ENCODE measurements around the gene CCM2L. TPM values are rescaled to one million over a fixed set of nuclear protein-coding genes. Genes with fewer than 3 reads are reported as not detected.
A peak's percentile ranks its signal among the peaks of the same experiment; 100 is the strongest.

CCM2L gene
- total RNA-seq, 1 donor from 2014 or later = not detected

DNA sequence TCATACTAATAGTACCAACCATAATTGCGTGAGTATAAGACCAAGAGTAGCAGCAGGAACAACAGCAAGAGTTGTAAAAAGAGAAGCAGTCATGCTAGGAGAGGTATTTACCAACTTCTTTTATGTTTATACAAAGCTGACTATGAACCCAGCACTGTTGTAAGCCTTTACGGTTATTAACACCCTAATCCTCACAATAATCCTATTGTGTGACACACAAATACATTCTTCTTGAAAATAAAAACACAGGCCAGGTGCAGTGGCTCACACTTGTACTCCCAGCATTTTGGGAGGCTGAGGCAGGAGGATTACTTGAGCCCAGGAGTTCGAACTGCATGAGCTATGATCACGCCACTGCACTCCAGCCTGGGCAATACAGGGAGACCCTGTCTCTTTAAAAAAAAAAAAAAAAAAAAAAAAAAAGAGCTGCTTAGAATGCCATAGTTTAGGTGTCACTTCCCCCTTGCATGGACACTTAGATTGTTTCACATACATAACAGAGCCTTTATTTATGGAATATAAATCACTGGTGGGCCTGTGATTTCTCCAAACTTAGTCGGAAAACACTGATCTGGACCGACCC lies 62.0 kb downstream of the CCM2L start:
- peaks cover 17% of the 10 kb centered on the region for H3K27me3 Mint-ChIP-seq (ENCODE audit: low read depth)
- no peak overlapping the region for H3K4me3 Mint-ChIP-seq (ENCODE audit: unreplicated experiment)
- H3K27ac Mint-ChIP-seq (ENCODE audit: unreplicated experiment) = peak overlapping the region; percentile 61
- TF ChIP-seq, protein P1, sequence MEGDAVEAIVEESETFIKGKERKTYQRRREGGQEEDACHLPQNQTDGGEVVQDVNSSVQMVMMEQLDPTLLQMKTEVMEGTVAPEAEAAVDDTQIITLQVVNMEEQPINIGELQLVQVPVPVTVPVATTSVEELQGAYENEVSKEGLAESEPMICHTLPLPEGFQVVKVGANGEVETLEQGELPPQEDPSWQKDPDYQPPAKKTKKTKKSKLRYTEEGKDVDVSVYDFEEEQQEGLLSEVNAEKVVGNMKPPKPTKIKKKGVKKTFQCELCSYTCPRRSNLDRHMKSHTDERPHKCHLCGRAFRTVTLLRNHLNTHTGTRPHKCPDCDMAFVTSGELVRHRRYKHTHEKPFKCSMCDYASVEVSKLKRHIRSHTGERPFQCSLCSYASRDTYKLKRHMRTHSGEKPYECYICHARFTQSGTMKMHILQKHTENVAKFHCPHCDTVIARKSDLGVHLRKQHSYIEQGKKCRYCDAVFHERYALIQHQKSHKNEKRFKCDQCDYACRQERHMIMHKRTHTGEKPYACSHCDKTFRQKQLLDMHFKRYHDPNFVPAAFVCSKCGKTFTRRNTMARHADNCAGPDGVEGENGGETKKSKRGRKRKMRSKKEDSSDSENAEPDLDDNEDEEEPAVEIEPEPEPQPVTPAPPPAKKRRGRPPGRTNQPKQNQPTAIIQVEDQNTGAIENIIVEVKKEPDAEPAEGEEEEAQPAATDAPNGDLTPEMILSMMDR (IDR thresholded peaks at IDR 0.05) = no peak
- H3K4me1 Mint-ChIP-seq (ENCODE audit: low read depth) = peaks cover 12% of the 10 kb centered on the region
- H3K9me3 Mint-ChIP-seq (ENCODE audit: low read depth) = no peaks in the 10 kb centered on the region
- H3K36me3 Mint-ChIP-seq (ENCODE audit: low read depth) = peaks cover 1% of the 10 kb centered on the region
- no peak for DNase-seq (ENCODE audit: low spot score)

DNA sequence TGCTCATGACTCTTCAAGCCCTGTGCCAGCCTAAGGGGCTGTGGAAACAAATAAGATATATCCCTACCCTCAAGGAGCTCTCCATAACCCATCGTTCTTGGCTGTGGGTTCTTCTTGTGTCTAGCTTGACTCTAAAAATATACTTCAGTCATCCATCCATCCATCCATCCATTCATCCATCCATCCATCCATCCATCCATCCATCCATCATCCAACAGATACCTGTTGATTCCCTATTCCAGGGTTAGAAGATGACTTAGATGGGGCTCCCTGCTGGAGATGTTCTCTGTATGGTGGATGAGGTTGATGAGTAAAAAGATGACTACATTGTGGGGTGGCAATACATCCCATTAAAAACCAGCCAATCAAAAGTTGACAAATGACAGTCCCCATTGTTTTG lies 65.3 kb downstream of the CCM2L start:
- Mint-ChIP-seq H3K27ac (ENCODE audit: unreplicated experiment) (no peak overlapping the region), H3K9me3 (ENCODE audit: low read depth) (no peaks in the 10 kb centered on the region), H3K27me3 (ENCODE audit: low read depth) (peaks cover 25% of the 10 kb centered on the region), H3K4me1 (ENCODE audit: low read depth) (peaks cover 3% of the 10 kb centered on the region), H3K4me3 (ENCODE audit: unreplicated experiment) (no peak overlapping the region), H3K36me3 (ENCODE audit: low read depth) (peaks cover 1% of the 10 kb centered on the region)
- no peak for DNase-seq (ENCODE audit: low spot score)
- TF ChIP-seq, protein P1 (IDR thresholded peaks at IDR 0.05) = no peak

DNA sequence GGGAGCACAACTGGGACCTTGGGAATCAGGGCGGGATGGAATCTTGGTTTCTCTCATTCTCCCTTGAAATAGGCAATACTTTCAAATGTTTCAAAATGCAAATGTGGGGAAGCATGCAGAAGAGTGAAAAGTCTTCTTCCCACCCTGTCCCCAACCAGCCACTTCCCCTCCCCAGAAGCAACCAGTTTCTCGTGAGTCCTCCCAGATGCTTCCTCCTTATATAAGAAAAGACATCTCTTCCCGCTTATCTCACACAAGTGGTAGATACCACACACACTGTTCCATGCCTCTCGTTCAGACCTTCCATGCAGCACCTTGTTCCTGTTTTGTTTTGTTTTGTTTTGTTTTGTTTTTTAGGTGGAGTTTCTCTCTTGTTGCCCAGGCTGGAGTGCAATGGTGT lies 67.0 kb downstream of the CCM2L start:
- Mint-ChIP-seq H3K27me3 (ENCODE audit: low read depth) (peaks cover 35% of the 10 kb centered on the region), H3K4me1 (ENCODE audit: low read depth) (peaks cover 3% of the 10 kb centered on the region), H3K36me3 (ENCODE audit: low read depth) (peaks cover 1% of the 10 kb centered on the region), H3K27ac (ENCODE audit: unreplicated experiment) (no peak overlapping the region), H3K9me3 (ENCODE audit: low read depth) (no peaks in the 10 kb centered on the region), H3K4me3 (ENCODE audit: unreplicated experiment) (no peak overlapping the region)
- DNase-seq (ENCODE audit: low spot score) = no peak
- TF ChIP-seq, protein P1 (IDR thresholded peaks at IDR 0.05) = no peak

DNA sequence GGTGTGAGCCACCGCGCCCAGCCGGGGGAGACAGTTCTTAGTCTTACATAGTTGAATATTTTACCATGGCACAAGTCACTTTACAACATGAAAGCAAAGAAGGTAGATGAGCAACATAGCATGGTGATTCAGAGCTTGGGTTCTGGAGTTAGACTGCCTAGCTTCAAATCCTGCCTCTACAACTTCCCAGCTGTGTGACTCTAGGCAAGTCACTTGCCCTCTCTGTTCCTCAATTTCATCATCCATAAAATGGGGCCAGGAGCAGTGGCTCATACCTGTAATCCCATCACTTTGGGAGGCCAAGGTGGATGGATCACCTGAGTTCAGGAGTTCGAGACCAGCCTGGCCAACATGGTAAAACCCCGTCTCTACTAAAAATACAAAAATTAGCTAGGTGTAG lies 68.1 kb downstream of the CCM2L start:
- H3K36me3 Mint-ChIP-seq (ENCODE audit: low read depth) = peaks cover 1% of the 10 kb centered on the region
- H3K27ac Mint-ChIP-seq (ENCODE audit: unreplicated experiment) = no peak overlapping the region

DNA sequence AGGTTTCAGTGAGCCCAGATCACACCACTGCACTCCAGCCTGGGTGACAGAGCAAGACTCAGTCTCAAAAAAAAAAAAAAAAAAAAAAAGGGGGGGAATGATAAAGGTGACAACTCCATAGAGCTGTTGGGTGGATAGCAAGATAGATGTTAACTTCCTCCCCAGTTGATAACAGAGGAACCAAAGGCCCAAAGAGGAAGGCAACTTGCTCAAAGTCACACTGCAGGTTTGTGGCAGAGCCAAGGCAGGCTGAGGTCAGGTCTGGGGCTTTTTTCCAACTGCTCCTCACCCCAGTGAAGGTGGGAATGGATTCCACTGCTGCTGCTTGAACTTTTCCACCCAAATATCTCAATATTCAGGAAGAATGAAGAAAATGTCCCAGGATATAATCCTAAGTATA lies 68.6 kb downstream of the CCM2L start:
- peaks cover 49% of the 10 kb centered on the region for H3K27me3 Mint-ChIP-seq (ENCODE audit: low read depth)
- TF ChIP-seq, protein P1 (IDR thresholded peaks at IDR 0.05) = no peak
- no peak overlapping the region for H3K27ac Mint-ChIP-seq (ENCODE audit: unreplicated experiment)
- H3K4me1 Mint-ChIP-seq (ENCODE audit: low read depth) = no peaks in the 10 kb centered on the region
- H3K4me3 Mint-ChIP-seq (ENCODE audit: unreplicated experiment) = no peak overlapping the region
- DNase-seq (ENCODE audit: low spot score) = no peak
- H3K36me3 Mint-ChIP-seq (ENCODE audit: low read depth) = peaks cover 1% of the 10 kb centered on the region
- no peaks in the 10 kb centered on the region for H3K9me3 Mint-ChIP-seq (ENCODE audit: low read depth)

More for the DNA sequence above, 68.1 kb downstream of the CCM2L start:
- Mint-ChIP-seq H3K4me3 (ENCODE audit: unreplicated experiment) (no peak overlapping the region), H3K9me3 (ENCODE audit: low read depth) (no peaks in the 10 kb centered on the region), H3K27me3 (ENCODE audit: low read depth) (peaks cover 45% of the 10 kb centered on the region), H3K4me1 (ENCODE audit: low read depth) (no peaks in the 10 kb centered on the region)
- TF ChIP-seq, protein P1 (IDR thresholded peaks at IDR 0.05) = no peak
- DNase-seq (ENCODE audit: low spot score) = no peak

All from chondrocyte (in vitro differentiated cells).